Stimulated activated CD4-positive, alpha-beta T cell treated with anti-CD3 and anti-CD28 coated beads, Interleukin-1b, Interleukin-23, amount 100 ng/mL, for 48 hours (primary cell): ENCODE results near the gene KCNK4.
"Not testable (repeated sequence)": the region's sequence is repeated elsewhere in the genome, so short reads cannot be mapped to it uniquely, and the experiment has no call there.

Source experiments
- DNase-seq: peaks from one replicate; pipeline ENCODE4 v3.0.0-alpha.2; 2020

Gene KCNK4

GRCh38 chr11:64292460-64293254, 1.6 kb downstream of the KCNK4 start:
- no peak for DNase-seq

GRCh38 chr11:64294774-64295173, 3.7 kb downstream of the KCNK4 start:
- no peak for DNase-seq

- no peak for DNase-seq
These were observed 4.7 kb downstream of the KCNK4 start for GRCh38 chr11:64295760-64296159.

- no peak for DNase-seq
These were observed 5.1 kb downstream of the KCNK4 start for GRCh38 chr11:64296236-64296635.

- DNase-seq: no peak
These were observed 6.0 kb downstream of the KCNK4 start for GRCh38 chr11:64296830-64297698.

- no peak for DNase-seq
These were observed 6.7 kb downstream of the KCNK4 start for GRCh38 chr11:64297699-64298358.

GRCh38 chr11:64298966-64299846, 8.1 kb downstream of the KCNK4 start:
- no peak for DNase-seq

GRCh38 chr11:64299847-64300648, 8.9 kb downstream of the KCNK4 start, which contains the start of gene CATSPERZ:
Gene CATSPERZ, plus strand, starts transcription at chr11:64300358. Its CDS starts 53 bp downstream, at chr11:64300411.
- no peak for DNase-seq

- DNase-seq: no peak
These were observed 12.3 kb downstream of the KCNK4 start for GRCh38 chr11:64303109-64304031.

GRCh38 chr11:64304032-64304315, 12.9 kb downstream of the KCNK4 start:
- no peak for DNase-seq

- DNase-seq: peak; percentile 95
These were observed 13.4 kb downstream of the KCNK4 start for GRCh38 chr11:64304316-64305072.

GRCh38 chr11:64305075-64305690, 14.1 kb downstream of the KCNK4 start, which contains the start of gene ESRRA:
Gene ESRRA, plus strand, starts transcription at chr11:64305524. Its CDS starts 1,656 bp downstream, at chr11:64307180.
- peak; percentile 100 for DNase-seq

GRCh38 chr11:64305691-64306562, 14.8 kb downstream of the KCNK4 start:
- DNase-seq: peak; percentile 74

- DNase-seq: no peak
These were observed 15.4 kb downstream of the KCNK4 start for GRCh38 chr11:64306563-64306875.

GRCh38 chr11:64306876-64307622, 15.9 kb downstream of the KCNK4 start:
- DNase-seq: no peak

GRCh38 chr11:64307795-64308194, 16.7 kb downstream of the KCNK4 start:
- DNase-seq: not testable (repeated sequence)

GRCh38 chr11:64312947-64313346, 21.8 kb downstream of the KCNK4 start:
- no peak for DNase-seq
